BJ (cell line): Measurements from ENCODE around the gene DQX1. TPM values are rescaled to one million over a fixed set of nuclear protein-coding genes. Genes with fewer than 3 reads are reported as not detected.
"Not testable (repeated sequence)": the region's sequence is repeated elsewhere in the genome, so short reads cannot be mapped to it uniquely, and the experiment has no call there.

Source experiments
- CTCF ChIA-PET: fragments of 350-600 bp; formaldehyde crosslinking; extraction: SDS; loops from one replicate; lab custom pipeline; 2021; ENCODE audit warnings: antibody characterized with exemption, inconsistent platforms; lab: Yijun Ruan, JAX
- POLR2A ChIA-PET: fragments of 300-600 bp; sonication (Branson Sonifier 250); formaldehyde crosslinking; extraction: SDS; loops from one replicate; lab custom pipeline; 2021; ENCODE audit warnings: antibody characterized with exemption; lab: Charles Lee
- DNase-seq: peaks from one replicate; pipeline ENCODE4 v3.0.0-alpha.2; 2011; ENCODE audit warnings: low read depth
- H3K27me3 ChIP-seq: 2 replicates; pipeline ENCODE4 v1.6.0; 2011; ENCODE audit warnings: low read length; ENCODE audit not compliant: control insufficient read depth, insufficient read depth
- H3K36me3 ChIP-seq: 2 replicates; pipeline ENCODE4 v1.5.1; 2011; ENCODE audit warnings: low read length; ENCODE audit not compliant: control insufficient read depth, insufficient read depth
- H3K4me3 ChIP-seq: 2 replicates; pipeline ENCODE4 v1.5.1; 2011; ENCODE audit warnings: low read depth, mild to moderate bottlenecking, control low read depth, low read length
- polyA plus RNA-seq: library from polyadenylated mRNA; depleted of rRNA; stranded (reverse); fragments of >200 nt; gene quantifications from 2 replicates; pipeline ENCODE4 v1.2.3, GENCODE V29; 2011
- TF ChIP-seq, protein P1 (sequence below): IDR thresholded peaks from 2 replicates; pipeline ENCODE4 v1.5.1; 2011; ENCODE audit warnings: low read depth, mild to moderate bottlenecking, control low read depth, inconsistent platforms, low read length, moderate library complexity; ENCODE audit not compliant: insufficient read depth

The DQX1 gene
- polyA plus RNA-seq, 1 experiment, result 0.12 TPM

DNA sequence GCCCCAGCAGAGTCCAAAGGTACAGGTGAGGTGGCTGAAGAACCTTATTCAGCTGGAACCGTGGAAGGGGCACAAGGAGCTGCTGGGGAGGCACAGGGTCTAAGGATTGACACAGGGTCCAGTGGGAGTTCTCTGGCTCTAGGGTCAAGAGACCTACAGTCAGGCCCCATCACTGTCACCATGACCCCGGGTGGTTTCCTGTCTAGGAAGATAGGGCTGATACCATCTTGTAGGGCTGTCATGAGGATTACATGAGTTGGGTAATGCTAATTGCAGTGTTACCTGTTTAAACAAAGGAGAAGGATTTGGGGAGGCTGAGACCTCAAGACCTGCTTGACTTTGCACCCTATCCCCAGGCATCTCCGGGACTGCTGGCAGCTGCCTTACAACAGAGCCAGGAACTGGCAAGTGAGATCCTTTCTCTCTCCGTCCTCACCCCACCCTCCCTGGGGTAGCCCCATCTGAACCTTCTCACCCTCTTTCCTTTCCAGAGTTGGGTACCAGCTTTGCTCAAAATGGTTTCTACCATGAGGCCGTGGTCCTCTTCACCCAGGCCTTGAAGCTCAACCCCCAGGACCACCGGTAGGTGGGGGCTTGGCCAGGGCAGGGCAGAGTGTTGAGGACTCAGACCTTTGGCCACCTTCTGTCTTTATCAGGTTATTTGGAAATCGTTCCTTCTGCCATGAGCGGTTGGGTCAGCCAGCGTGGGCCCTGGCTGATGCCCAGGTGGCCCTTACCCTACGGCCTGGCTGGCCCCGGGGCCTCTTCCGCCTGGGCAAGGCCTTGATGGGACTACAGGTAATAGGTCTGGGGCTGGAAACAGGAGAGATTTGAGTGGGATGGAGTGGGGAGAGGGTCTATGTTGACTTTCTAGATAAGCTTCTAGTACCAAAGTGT is 34.1 kb downstream of the DQX1 start:
- POLR2A ChIA-PET, result no interaction called here
- CTCF ChIA-PET, result interaction anchor here (1.3 to 1.9 kb wide), 2 partner anchors 9 to 37 kb away, joined by 3 to 5 read pairs; partner anchors contain the start of genes AUP1, CCDC142 and TTC31
- Histone ChIP-seq H3K4me3 (no peak overlapping the region), H3K27me3 (no peaks in the 10 kb centered on the region), H3K36me3 (peaks cover 27% of the 10 kb centered on the region)
- no peak for DNase-seq
- TF ChIP-seq, protein P1, sequence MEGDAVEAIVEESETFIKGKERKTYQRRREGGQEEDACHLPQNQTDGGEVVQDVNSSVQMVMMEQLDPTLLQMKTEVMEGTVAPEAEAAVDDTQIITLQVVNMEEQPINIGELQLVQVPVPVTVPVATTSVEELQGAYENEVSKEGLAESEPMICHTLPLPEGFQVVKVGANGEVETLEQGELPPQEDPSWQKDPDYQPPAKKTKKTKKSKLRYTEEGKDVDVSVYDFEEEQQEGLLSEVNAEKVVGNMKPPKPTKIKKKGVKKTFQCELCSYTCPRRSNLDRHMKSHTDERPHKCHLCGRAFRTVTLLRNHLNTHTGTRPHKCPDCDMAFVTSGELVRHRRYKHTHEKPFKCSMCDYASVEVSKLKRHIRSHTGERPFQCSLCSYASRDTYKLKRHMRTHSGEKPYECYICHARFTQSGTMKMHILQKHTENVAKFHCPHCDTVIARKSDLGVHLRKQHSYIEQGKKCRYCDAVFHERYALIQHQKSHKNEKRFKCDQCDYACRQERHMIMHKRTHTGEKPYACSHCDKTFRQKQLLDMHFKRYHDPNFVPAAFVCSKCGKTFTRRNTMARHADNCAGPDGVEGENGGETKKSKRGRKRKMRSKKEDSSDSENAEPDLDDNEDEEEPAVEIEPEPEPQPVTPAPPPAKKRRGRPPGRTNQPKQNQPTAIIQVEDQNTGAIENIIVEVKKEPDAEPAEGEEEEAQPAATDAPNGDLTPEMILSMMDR, result no peak

DNA sequence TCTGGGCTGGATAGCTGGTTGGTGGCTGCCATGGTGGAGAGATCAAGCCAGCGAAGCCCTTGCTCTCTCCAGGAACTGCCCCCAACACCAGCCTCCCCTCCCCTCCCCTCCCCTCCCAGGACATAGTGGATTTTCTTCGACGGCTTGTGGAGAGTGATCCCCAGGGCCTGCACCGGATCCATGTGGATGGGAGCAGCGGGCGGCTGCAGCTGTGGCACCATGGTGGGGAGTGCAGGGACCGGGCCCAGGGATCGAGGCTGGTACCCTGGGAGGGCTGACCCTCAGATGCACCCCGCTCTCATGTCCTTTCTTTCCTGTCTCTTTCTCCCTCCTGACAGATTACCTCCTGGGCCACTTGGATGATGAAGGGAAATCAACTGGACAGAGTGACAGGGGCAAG is 36.1 kb downstream of the DQX1 start:
- no peak for DNase-seq
- Histone ChIP-seq H3K4me3 (no peak overlapping the region), H3K27me3 (no peaks in the 10 kb centered on the region), H3K36me3 (peaks cover 29% of the 10 kb centered on the region)
- ChIA-PET POLR2A (no interaction called here), CTCF (no interaction called here)
- TF ChIP-seq, protein P1, result no peak

DNA sequence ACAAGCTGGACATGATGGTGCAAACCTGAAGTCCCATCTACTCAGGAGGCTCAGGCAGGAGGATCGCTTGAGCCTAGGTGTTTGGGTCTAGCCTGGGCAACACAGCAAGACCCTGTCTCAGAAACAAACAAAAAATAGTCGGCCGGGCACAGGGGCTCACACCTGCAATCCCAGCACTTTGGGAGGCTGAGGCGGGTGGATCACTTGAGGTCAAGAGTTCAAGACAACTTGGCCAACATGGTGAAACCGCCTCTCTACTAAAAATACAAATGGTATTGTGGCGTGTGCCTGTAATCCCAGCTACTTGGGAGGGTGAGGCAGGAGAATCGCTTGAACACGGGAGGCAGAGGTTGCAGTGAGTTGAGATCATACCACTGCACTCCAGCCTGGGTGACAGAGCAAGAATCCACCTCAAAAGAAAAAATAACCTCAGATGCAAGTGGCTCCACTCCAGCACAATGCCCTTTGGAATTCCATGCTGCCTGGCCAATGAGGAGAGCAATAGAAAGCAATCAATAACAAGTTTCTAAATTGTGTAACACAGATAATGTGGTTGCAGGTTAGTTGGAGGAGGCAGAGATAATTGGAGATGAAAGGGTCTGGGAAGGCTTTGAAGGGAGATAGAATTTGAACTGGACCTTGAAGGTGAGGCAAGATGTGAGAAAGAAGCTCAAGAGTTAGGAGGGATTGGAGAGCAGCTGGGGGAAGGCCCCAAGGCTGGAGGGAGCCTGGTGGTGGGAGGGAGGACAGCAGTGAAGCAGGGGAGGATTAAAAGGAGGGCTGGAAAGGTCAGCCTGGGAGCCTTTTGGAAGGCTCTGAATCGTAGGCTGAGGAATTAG is 37.2 kb downstream of the DQX1 start:
- no peak for DNase-seq
- no peak overlapping the region for H3K4me3 ChIP-seq
- peaks cover 29% of the 10 kb centered on the region for H3K36me3 ChIP-seq
- no peaks in the 10 kb centered on the region for H3K27me3 ChIP-seq
- ChIA-PET POLR2A (no interaction called here), CTCF (interaction anchor here (0.7 to 1.0 kb wide), 3 partner anchors 12 to 88 kb away, joined by 3 to 4 read pairs (median 4); no protein-coding TSS in a partner anchor)
- TF ChIP-seq, protein P1, result no peak

- CTCF ChIA-PET, result interaction anchor here (8.1 kb wide), 1 partner anchor 101 kb away, joined by 149 read pairs; no protein-coding TSS in a partner anchor
- Histone ChIP-seq H3K4me3 (no peak overlapping the region), H3K36me3 (peaks cover 11% of the 10 kb centered on the region), H3K27me3 (no peaks in the 10 kb centered on the region)
- POLR2A ChIA-PET, result no interaction called here
- DNase-seq, result no peak
- TF ChIP-seq, protein P1, result no peak
Measured at GRCh38 chr2:74486141-74486540, 39.9 kb downstream of the DQX1 start.

DNA sequence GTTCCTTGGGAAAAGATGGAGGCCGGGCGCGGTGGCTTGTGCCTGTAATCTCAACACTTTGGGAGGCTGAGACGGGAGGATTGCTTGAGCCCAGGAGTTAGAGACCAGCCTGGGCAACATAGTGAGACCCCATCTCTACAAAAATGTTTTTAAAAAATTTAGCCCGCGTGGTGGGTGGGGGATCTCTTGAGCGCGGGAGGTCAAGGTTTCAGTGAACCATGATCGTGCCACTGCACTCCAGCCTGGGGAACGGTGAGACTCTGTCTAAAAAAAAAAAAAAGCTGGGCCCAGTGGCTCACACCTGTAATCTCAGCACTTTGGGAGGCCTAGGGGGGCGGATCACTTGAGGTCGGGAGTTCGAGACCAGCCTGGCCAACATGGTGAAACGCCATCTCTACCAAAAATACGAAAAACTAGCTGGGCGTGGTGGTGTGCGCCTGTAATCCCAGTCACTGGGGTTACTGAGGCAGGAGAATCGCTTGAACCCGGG is 42.3 kb downstream of the DQX1 start:
- POLR2A ChIA-PET, result not testable (repeated sequence)

More for the DNA sequence above, 42.3 kb downstream of the DQX1 start:
- not testable (repeated sequence) for H3K27me3 ChIP-seq, H3K36me3 ChIP-seq, DNase-seq
- peak overlapping the region; percentile 91 for H3K4me3 ChIP-seq
- CTCF ChIA-PET, result interaction anchor here (1.1 to 8.1 kb wide), 13 partner anchors 10 to 148 kb away, joined by 3 to 149 read pairs (median 10); partner anchors contain the start of genes INO80B and LBX2
